ENCODE measurements around the gene TMEM272. TPM values are rescaled to one million over a fixed set of nuclear protein-coding genes. Genes with fewer than 3 reads are reported as not detected.

TMEM272 gene, protein sequence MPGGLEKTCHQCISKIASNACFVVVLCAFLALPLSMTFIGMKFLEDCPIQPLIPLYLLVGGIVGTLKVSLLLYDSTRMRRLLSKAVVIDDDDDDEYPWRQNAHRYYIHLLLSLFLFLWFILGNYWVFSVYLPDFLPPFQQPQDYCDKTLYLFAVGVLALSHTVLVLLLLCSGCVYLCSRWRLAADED
- not detected for total RNA-seq

DNA sequence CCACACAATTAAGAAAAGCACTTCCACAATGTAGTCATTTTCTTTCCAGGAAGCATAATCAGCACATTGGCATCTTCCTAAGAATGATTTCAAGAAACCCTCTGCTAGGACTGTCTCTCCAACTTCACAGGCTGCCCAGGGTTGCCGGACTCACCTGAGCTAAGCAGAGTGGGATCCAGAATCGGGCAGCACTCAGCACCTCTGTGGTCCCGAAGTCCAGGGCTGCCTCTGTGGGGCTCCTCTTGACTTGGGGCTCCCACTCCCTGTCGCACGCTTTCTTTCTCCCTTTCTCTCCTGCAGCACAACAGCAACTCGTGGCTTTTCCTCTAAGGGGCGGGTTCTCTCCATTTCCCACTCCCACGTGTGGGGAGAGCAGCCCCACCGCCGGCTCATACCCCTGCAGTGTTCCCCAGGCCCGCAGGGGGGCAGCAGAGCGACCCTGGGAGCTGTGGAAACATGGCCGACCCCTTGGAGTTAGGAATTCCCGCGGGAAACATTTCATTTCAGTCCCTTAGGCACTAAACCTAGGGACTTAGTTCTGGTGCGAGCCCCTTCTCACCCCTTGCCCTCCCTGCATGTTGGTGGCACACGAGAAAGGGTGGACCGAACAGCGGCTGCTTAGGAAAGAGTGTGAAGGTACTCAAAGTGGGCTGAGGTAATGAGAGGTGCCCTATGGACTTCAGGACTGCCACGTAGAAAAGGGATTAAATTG, at the start of gene TMEM272:
TMEM272 (minus strand) TSS at position 316 of the 712 bp plus-strand sequence. CDS start 6,647 bp downstream, outside the sequence.
- H3K9me3 ChIP-seq = no peaks in the 10 kb centered on the region
- peak within 1 kb of the TSS in 3 of 4 donors; percentile 8 to 17 (median 13) for H3K4me3 ChIP-seq
- DNase-seq (ENCODE audit: extremely low spot score) = no peak
- peaks cover 0 to 14% (median 5%) of the 10 kb centered on the region in 4 donors for H3K4me1 ChIP-seq
- no peak within 1 kb of the TSS for H3K27ac ChIP-seq (replicated peaks in 1 of 4)
- no peaks in the 10 kb centered on the region for H3K36me3 ChIP-seq
- intact Hi-C loops (cut with DNase I) = no loop called here
- peaks cover 0 to 5% (median 0%) of the 10 kb centered on the region in 4 donors for H3K27me3 ChIP-seq
- WGBS = 38% methylated on average over 20 of the region's 20 CpGs
- TF ChIP-seq EP300 (IDR thresholded peaks at IDR 0.05) = no peak
- TF ChIP-seq, protein P1, sequence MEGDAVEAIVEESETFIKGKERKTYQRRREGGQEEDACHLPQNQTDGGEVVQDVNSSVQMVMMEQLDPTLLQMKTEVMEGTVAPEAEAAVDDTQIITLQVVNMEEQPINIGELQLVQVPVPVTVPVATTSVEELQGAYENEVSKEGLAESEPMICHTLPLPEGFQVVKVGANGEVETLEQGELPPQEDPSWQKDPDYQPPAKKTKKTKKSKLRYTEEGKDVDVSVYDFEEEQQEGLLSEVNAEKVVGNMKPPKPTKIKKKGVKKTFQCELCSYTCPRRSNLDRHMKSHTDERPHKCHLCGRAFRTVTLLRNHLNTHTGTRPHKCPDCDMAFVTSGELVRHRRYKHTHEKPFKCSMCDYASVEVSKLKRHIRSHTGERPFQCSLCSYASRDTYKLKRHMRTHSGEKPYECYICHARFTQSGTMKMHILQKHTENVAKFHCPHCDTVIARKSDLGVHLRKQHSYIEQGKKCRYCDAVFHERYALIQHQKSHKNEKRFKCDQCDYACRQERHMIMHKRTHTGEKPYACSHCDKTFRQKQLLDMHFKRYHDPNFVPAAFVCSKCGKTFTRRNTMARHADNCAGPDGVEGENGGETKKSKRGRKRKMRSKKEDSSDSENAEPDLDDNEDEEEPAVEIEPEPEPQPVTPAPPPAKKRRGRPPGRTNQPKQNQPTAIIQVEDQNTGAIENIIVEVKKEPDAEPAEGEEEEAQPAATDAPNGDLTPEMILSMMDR (IDR thresholded peaks at IDR 0.05) = peak; percentile 59 to 89 (median 69)
- TF ChIP-seq POLR2A (IDR thresholded peaks at IDR 0.05; ENCODE audit: low read depth) = no peak

DNA sequence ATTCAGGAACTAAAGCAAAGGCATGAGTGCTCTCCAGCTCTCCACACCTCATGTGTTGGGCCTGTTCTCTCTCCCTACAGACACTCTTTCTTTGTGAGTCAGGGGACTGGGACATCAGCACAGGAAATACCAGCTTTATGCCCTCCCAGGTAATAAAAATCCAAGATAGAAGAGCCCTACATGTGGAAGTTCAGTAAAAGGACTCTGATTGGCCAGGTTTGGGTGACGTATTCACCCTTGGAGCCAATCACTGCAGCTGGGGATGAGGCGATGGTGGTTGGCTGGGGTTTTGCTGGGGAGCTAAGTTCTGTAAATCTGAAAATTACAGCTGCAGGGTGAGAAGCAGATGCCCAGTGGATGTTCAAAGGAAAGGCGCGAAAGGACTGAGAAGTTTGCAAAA, 49.3 kb upstream of the TMEM272 start:
- 98% methylated on average over 4 of the region's 4 CpGs for WGBS

DNA sequence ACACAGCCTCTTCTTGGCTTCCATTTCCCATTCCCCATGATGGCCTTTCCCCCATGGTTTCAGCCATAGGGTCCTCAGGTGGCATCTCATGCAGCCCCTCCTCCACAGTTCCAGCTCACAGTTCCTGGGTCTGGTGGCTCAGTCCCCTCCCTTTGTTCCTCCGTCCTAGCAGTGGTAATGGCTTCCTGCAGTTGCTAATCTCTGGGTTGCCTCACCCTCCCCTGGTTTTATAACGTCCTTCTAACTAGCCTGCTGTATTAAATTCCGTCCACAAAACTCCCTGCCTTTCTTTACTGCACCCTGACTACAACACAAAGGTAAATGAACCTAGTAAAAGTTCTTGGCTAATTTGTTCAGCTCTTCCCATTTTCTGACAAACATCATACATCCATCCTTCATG, 47.7 kb upstream of the TMEM272 start:
- H3K9me3 ChIP-seq = no peaks in the 10 kb centered on the region
- no peak for DNase-seq (ENCODE audit: extremely low spot score)
- H3K4me3 ChIP-seq = no peak overlapping the region
- H3K36me3 ChIP-seq = no peaks in the 10 kb centered on the region
- 77% methylated on average over 3 of the region's 3 CpGs for WGBS
- no peak overlapping the region for H3K27ac ChIP-seq (replicated peaks in 1 of 4)
- TF ChIP-seq EP300 (IDR thresholded peaks at IDR 0.05) (no peak), POLR2AphosphoS5 (IDR thresholded peaks at IDR 0.05) (no peak), POLR2A (IDR thresholded peaks at IDR 0.05; ENCODE audit: low read depth) (no peak)
- TF ChIP-seq, protein P1 (IDR thresholded peaks at IDR 0.05) = no peak
- H3K4me1 ChIP-seq = no peaks in the 10 kb centered on the region
- H3K27me3 ChIP-seq = no peaks in the 10 kb centered on the region
- intact Hi-C loops (cut with DNase I) = no loop called here

More for the DNA sequence above, 49.3 kb upstream of the TMEM272 start:
- TF ChIP-seq, protein P1 (IDR thresholded peaks at IDR 0.05) = no peak
- TF ChIP-seq EP300 (IDR thresholded peaks at IDR 0.05) (no peak), POLR2AphosphoS5 (IDR thresholded peaks at IDR 0.05) (no peak), POLR2A (IDR thresholded peaks at IDR 0.05; ENCODE audit: low read depth) (no peak)
- H3K9me3 ChIP-seq = no peaks in the 10 kb centered on the region
- no peaks in the 10 kb centered on the region for H3K27me3 ChIP-seq
- no peaks in the 10 kb centered on the region for H3K4me1 ChIP-seq
- H3K4me3 ChIP-seq = no peak overlapping the region
- intact Hi-C loops (cut with DNase I) = no loop called here
- H3K27ac ChIP-seq (replicated peaks in 1 of 4) = no peak overlapping the region
- no peak for DNase-seq (ENCODE audit: extremely low spot score)
- no peaks in the 10 kb centered on the region for H3K36me3 ChIP-seq

DNA sequence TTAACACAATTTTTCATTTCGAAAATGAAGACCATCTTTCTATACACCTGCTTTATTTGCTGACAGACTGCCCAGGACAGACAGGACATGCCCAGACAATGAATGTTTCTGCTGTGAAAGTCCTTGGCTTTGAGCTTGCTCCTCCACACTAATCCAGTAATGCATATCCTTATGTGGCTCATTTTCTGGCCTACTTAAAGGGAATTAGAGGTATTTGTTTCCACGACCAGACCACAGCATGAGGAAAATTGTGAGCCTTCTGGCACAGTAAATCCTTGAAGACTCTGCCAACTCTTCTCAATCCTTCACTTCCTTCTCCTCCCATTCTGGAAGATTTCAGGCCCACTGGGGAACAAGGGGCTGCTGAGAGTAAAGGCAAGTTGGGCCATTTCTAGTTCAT, 42.5 kb upstream of the TMEM272 start:
- DNase-seq (ENCODE audit: extremely low spot score) = no peak
- intact Hi-C loops (cut with DNase I) = loop anchor here (2.0 kb wide), 1 partner anchor 53 kb away; no protein-coding TSS in a partner anchor
- Histone ChIP-seq H3K4me1 (no peaks in the 10 kb centered on the region), H3K9me3 (no peaks in the 10 kb centered on the region), H3K36me3 (no peaks in the 10 kb centered on the region), H3K27me3 (no peaks in the 10 kb centered on the region), H3K27ac (replicated peaks in 1 of 4) (no peak overlapping the region), H3K4me3 (no peak overlapping the region)
- WGBS = 64% methylated on average over 2 of the region's 2 CpGs
- TF ChIP-seq, protein P1 (IDR thresholded peaks at IDR 0.05) = no peak
- TF ChIP-seq POLR2A (IDR thresholded peaks at IDR 0.05; ENCODE audit: low read depth) = no peak
- no peak for TF ChIP-seq EP300 (IDR thresholded peaks at IDR 0.05)
- TF ChIP-seq POLR2AphosphoS5 (IDR thresholded peaks at IDR 0.05) = no peak

Data from esophagus muscularis mucosa (tissue), 4 donors.